Vagina (tissue), 2 donors: Measurements from ENCODE around the gene SPRYD3.

Source experiments
- CTCF ChIP-seq, 3 experiments: fragments of 450-650 bp in 2 of 3; fragments of 200-600 bp in 1 of 3; sonication (generic) in 1 of 3; IDR thresholded peaks; one replicate each; pipeline ENCODE4 v1.5.1; 2017 to 2019; ENCODE audit warnings: antibody characterized with exemption in 3 of 3, mild to moderate bottlenecking in 2 of 3, moderate library complexity in 2 of 3
- POLR2AphosphoS5 ChIP-seq, 2 donors: sonication (generic); formaldehyde crosslinking; IDR thresholded peaks; one replicate each; pipeline ENCODE4 v1.9.0; 2017; ENCODE audit warnings: antibody characterized with exemption in 2 of 2, mild to moderate bottlenecking in 2 of 2, low read depth in 1 of 2; ENCODE audit not compliant: insufficient read depth in 1 of 2

GRCh38 chr12:53096089-53096741 is 17.0 kb upstream of the SPRYD3 start:
- TF ChIP-seq POLR2AphosphoS5 (IDR thresholded peaks at IDR 0.05; ENCODE audit: insufficient read depth in 1 of 2, low read depth in 1 of 2) (peak; percentile 71 to 86), CTCF (IDR thresholded peaks at IDR 0.05) (no peak)
